ENCODE results near the gene PPP1R16B. TPM values are rescaled to one million over a fixed set of nuclear protein-coding genes. Genes with fewer than 3 reads are reported as not detected.

PPP1R16B gene
- 1 to 10 TPM; 5.5 to 7.4 (median 7.0) TPM for polyA plus RNA-seq (ENCODE audit: insufficient read depth in 1 of 5, insufficient read length in 5 of 5, low replicate concordance in 1 of 5)
- long read RNA-seq, donor 1, full-length matches to known transcripts, result 4 of 4 reads
- long read RNA-seq, donor 1, partial matches to known transcripts, result 0 of 4 reads
- long read RNA-seq, donor 1, other reads (novel, unspliced or antisense), result 0 of 4 reads
- long read RNA-seq, donor 2, full-length matches to known transcripts, result 2 of 2 reads
- long read RNA-seq, donor 2, partial matches to known transcripts, result 0 of 2 reads
- long read RNA-seq, donor 2, other reads (novel, unspliced or antisense), result 0 of 2 reads
- long read RNA-seq, donor 3, result 0 reads
- long read RNA-seq, donor 4, result 0 reads
- long read RNA-seq, donor 5, full-length matches to known transcripts, result 1 of 1 reads
- long read RNA-seq, donor 5, partial matches to known transcripts, result 0 of 1 reads
- long read RNA-seq, donor 5, other reads (novel, unspliced or antisense), result 0 of 1 reads
- long read RNA-seq, donor 6, result 0 reads
- long read RNA-seq, donor 7, full-length matches to known transcripts, result 4 of 4 reads
- long read RNA-seq, donor 7, partial matches to known transcripts, result 0 of 4 reads
- long read RNA-seq, donor 7, other reads (novel, unspliced or antisense), result 0 of 4 reads
- long read RNA-seq, donor 8, result 0 reads

GRCh38 chr20:38805502-38805957, at the start of gene PPP1R16B:
PPP1R16B (plus strand) TSS chr20:38805697; CDS start chr20:38835926, 30,229 bp downstream.
- peak; percentile 32 to 51 for DNase-seq

GRCh38 chr20:38757145-38757775, 48.2 kb upstream of the PPP1R16B start:
- no peak for DNase-seq

- DNase-seq, result no peak
These were observed 46.4 kb upstream of the PPP1R16B start for GRCh38 chr20:38759106-38759505.

GRCh38 chr20:38760978-38761377, 44.5 kb upstream of the PPP1R16B start:
- DNase-seq, result no peak

- no peak for DNase-seq
These were observed 43.3 kb upstream of the PPP1R16B start for GRCh38 chr20:38762174-38762573.

- DNase-seq, result no peak
These were observed 41.9 kb upstream of the PPP1R16B start for GRCh38 chr20:38763616-38764015.

GRCh38 chr20:38764567-38765318, 40.8 kb upstream of the PPP1R16B start:
- DNase-seq, result no peak

- DNase-seq, result no peak
These were observed 39.4 kb upstream of the PPP1R16B start for GRCh38 chr20:38766071-38766470.

- DNase-seq, result no peak
These were observed 35.9 kb upstream of the PPP1R16B start for GRCh38 chr20:38769376-38770295.

- no peak for DNase-seq
These were observed 35.0 kb upstream of the PPP1R16B start for GRCh38 chr20:38770546-38770945.

GRCh38 chr20:38770970-38771369, 34.5 kb upstream of the PPP1R16B start:
- no peak for DNase-seq

- DNase-seq, result no peak
These were observed 33.9 kb upstream of the PPP1R16B start for GRCh38 chr20:38771621-38772020.

GRCh38 chr20:38774167-38774566, 31.3 kb upstream of the PPP1R16B start:
- no peak for DNase-seq

- no peak for DNase-seq
These were observed 29.1 kb upstream of the PPP1R16B start for GRCh38 chr20:38776363-38776762.

- DNase-seq, result no peak
These were observed 26.0 kb upstream of the PPP1R16B start for GRCh38 chr20:38779247-38780097.

- no peak for DNase-seq
These were observed 23.2 kb upstream of the PPP1R16B start for GRCh38 chr20:38782275-38782674.

GRCh38 chr20:38787870-38788269, 17.6 kb upstream of the PPP1R16B start:
- DNase-seq, result no peak

- DNase-seq, result no peak
These were observed 15.8 kb upstream of the PPP1R16B start for GRCh38 chr20:38789503-38790199.

All from right lung (tissue), 10 donors.